Brain pericyte (primary cell): ENCODE data around the gene SHISA6.

Experiments used
- DNase-seq: peaks from one replicate; pipeline ENCODE4 v3.0.0-alpha.2; 2012; ENCODE audit warnings: low read depth, low spot score

Gene SHISA6

DNA sequence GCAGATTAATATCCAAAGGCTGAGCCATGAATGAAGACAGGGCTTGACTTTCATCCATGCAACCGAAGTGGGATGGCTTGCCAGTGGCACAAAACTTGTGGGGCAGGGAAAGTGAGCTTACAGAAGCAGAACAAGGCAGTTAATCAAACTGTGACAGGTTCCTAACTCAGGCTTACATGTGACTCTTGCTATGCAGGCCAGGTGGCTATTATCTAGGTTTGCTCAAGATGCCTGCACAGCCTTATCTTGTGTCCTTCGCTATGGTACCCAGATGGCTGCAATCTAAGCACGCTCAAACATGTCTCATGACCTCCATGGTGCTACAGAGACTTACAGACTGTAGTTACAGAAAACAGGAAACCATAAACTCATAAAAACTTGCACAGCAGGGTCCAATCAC is 348.7 kb downstream of the SHISA6 start:
- no peak for DNase-seq

DNA sequence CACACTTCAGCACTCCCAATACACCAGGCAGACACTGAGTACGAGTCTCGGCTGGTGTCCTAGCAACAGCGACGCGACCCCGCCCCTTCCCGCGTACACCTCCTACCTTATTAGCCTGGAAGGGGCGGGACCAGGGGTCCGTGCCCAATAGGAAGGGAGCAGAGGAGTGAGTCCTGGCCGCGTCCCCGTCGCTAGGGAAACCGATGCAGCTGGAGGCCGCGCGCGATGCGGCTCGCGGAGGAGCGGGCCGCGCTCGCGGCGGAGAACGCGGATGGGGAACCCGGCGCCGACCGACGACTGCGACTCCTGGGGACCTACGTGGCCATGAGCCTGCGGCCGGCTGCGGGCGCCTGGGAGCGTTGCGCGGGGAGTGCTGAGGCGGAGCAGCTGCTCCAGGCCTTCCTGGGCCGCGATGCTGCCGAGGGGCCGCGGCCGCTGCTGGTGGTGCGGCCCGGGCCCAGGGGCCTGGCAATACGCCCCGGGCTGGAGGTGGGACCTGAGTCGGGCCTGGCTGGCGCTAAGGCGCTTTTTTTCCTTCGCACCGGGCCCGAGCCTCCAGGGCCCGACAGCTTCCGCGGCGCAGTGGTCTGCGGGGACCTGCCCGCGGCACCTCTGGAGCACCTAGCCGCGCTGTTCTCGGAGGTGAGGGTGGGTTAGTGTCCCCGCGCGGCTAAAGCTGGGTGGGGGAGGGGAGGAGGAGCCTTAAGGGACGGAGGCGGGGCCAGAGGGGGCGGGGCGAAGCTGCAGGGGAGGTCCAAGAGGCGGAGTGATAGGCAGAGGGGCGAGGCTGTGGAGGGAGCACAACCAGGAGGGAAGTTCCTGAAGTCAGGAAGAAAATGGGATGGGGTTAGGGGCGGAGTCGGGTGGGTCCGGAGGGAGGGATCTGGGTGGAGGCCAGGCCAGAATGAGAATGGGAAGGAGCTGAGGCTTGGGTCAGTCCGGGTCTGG is 357.5 kb downstream of the SHISA6 start, which contains the start of gene DNAH9:
Gene DNAH9 (plus strand): TSS at position 197 of the 948 bp plus-strand sequence. CDS start 29 bp downstream, at position 226.
- DNase-seq = no peak

DNA sequence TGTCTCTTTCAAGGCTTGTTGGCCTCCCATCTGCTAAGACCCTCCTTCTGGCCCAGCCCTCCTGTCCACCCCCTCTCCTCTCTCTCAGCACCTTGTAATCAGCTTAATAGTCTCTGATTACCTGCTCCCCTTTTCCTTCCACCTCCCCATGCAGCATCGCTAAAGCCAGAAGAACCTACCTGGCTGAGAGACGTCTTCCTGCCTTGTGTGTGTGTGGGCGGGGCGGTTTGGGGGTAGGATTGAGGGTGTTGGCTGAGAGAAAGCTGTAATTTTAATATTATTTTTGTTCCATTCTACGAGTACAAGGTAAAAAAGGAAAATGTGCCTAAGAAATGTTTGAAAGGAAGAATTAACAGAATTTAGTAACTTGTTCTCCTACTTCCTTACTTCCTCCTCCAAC is 360.6 kb downstream of the SHISA6 start:
- DNase-seq = no peak

DNA sequence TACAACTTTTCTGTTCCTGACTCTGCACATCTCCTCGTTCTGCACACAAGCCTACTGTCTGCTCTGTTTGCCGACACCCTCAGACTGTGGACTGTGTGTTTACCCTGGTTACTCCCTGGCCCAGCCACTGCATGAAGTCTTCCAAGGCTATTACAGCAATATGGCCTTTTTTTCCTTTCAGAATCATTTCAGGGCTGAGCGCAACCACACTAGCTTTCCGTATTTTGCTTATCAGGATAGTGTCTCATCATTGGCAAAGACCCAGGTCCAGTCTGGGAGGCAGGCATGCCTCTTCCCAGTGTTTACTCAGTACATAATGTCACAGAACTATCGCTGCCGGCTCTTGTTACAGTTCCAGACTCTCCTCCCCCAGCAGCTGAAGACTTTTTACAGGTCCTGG is 367.4 kb downstream of the SHISA6 start:
- DNase-seq = no peak

DNA sequence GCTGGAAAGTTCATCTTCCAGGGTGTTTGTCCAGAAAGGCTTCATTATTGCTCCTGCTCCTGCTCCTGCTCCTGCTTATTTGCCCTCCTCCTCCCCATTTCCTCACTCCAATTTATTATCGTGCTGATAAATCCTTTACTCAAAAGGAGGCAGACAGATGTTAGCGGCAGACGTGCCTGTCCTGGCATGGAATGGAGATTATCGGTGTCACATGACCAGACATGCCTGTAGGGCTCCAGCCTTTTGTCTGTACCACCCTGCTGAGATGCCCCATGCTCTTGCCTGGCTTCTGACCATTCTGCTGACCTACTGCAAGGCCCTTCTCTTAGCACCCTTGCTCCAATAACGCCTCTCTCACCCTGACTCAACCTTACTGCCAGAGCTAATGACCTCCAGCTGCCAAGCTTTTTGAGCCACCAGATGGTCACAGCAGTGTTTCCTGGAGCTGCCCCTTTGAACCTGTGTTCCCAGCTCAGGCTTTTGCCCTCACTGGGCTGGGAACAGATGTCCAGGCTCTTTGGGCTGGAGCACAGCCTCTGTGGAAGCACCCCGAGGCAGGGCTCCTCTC is 370.1 kb downstream of the SHISA6 start:
- DNase-seq = no peak

DNA sequence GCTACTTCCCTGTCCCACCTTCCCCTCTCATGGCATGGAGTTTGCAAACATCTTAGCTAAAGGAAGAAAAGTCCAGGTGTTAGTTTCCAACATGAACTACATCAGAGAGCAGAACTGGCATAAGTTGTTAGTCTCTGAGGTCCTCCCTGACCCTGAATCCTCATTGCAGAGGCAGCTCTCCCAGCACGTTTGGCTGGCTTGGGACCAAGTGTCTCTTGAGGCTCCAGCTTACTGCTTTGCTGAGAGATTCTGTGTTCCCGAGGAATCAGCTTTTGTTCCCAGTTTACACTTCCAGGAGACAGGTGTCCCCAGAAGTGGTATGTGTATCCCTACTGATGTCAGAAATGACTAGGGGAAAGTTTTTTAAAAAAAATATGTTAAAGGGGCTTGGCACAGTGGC is 371.9 kb downstream of the SHISA6 start:
- no peak for DNase-seq
